NT2/D1 (cell line): ENCODE results near the gene OR51E1.

Experiments
- SUZ12 ChIP-seq: IDR thresholded peaks from 2 replicates; pipeline ENCODE4 v1.6.1; 2011; ENCODE audit not compliant: insufficient read length, insufficient read depth; ENCODE audit errors: extremely low read depth
- YY1 ChIP-seq: IDR thresholded peaks from 2 replicates; pipeline ENCODE4 v1.6.1; 2011; ENCODE audit not compliant: insufficient read length, insufficient read depth
- ZNF274 ChIP-seq: IDR thresholded peaks from 2 replicates; pipeline ENCODE4 v1.6.1; 2011; ENCODE audit warnings: mild to moderate bottlenecking, low read depth, low read length

GRCh38 chr11:4642043-4642442, 1.7 kb upstream of the OR51E1 start:
- TF ChIP-seq ZNF274 (no peak), SUZ12 (no peak), YY1 (no peak)
